Dedifferentiated amniotic fluid mesenchymal stem cell (primary cell): ENCODE measurements around the gene GIGYF2.
"Not testable (repeated sequence)": the region's sequence is repeated elsewhere in the genome, so short reads cannot be mapped to it uniquely, and the experiment has no call there.

Source experiments
- DNase-seq: peaks from one replicate; pipeline ENCODE4 v3.0.0-alpha.2; 2016; ENCODE audit errors: extremely low spot score

GIGYF2 gene

GRCh38 chr2:232689152-232689910, 7.8 kb upstream of the GIGYF2 start:
- no peak for DNase-seq

- DNase-seq = not testable (repeated sequence)
Observed at GRCh38 chr2:232691117-232691516, 6.0 kb upstream of the GIGYF2 start.

GRCh38 chr2:232693344-232693743, 3.8 kb upstream of the GIGYF2 start:
- DNase-seq = no peak

GRCh38 chr2:232696609-232697058, 497 bp upstream of the GIGYF2 start:
- DNase-seq = no peak

GRCh38 chr2:232697807-232698110, 628 bp downstream of the GIGYF2 start:
- no peak for DNase-seq

- DNase-seq = no peak
Observed at GRCh38 chr2:232698556-232699091, 1.5 kb downstream of the GIGYF2 start.

- no peak for DNase-seq
Observed at GRCh38 chr2:232699110-232699509, 2.0 kb downstream of the GIGYF2 start.

- no peak for DNase-seq
Observed at GRCh38 chr2:232700154-232700553, 3.0 kb downstream of the GIGYF2 start.

- no peak for DNase-seq
Observed at GRCh38 chr2:232707076-232707475, 9.9 kb downstream of the GIGYF2 start.

GRCh38 chr2:232713505-232713904, 16.4 kb downstream of the GIGYF2 start:
- no peak for DNase-seq

- DNase-seq = no peak
Observed at GRCh38 chr2:232714969-232715368, 17.8 kb downstream of the GIGYF2 start.

GRCh38 chr2:232720056-232720455, 22.9 kb downstream of the GIGYF2 start:
- DNase-seq = not testable (repeated sequence)

- no peak for DNase-seq
Observed at GRCh38 chr2:232721261-232721660, 24.1 kb downstream of the GIGYF2 start.

GRCh38 chr2:232721882-232722281, 24.8 kb downstream of the GIGYF2 start:
- no peak for DNase-seq

- DNase-seq = no peak
Observed at GRCh38 chr2:232723027-232723426, 25.9 kb downstream of the GIGYF2 start.

GRCh38 chr2:232728785-232729184, 31.7 kb downstream of the GIGYF2 start:
- no peak for DNase-seq

GRCh38 chr2:232731470-232731869, 34.3 kb downstream of the GIGYF2 start:
- DNase-seq = no peak

- DNase-seq = no peak
Observed at GRCh38 chr2:232741294-232741693, 44.2 kb downstream of the GIGYF2 start.

GRCh38 chr2:232741972-232742371, 44.8 kb downstream of the GIGYF2 start:
- no peak for DNase-seq

- DNase-seq = no peak
Observed at GRCh38 chr2:232744963-232745362, 47.8 kb downstream of the GIGYF2 start.

- DNase-seq = no peak
Observed at GRCh38 chr2:232748038-232748437, 50.9 kb downstream of the GIGYF2 start.

GRCh38 chr2:232749331-232749730, 52.2 kb downstream of the GIGYF2 start:
- DNase-seq = no peak

- no peak for DNase-seq
Observed at GRCh38 chr2:232750135-232750671, 53.1 kb downstream of the GIGYF2 start.

GRCh38 chr2:232757905-232758304, 60.8 kb downstream of the GIGYF2 start:
- no peak for DNase-seq
